Smooth muscle cell (in vitro differentiated cells): ENCODE results near the gene SRGAP3. TPM values are rescaled to one million over a fixed set of nuclear protein-coding genes. Genes with fewer than 3 reads are reported as not detected.
A peak's percentile ranks its signal among the peaks of the same experiment; 100 is the strongest.

Experiments
- DNase-seq: peaks from one replicate; lab custom pipeline; 2025; ENCODE audit not compliant: unreplicated experiment; lab: John Stamatoyannopoulos, UW
- H2AFZ ChIP-seq: fragments of 200-600 bp; sonication (generic); 2 replicates; pipeline ENCODE4 v1.6.0; 2016; ENCODE audit warnings: antibody characterized with exemption, low read depth, mild to moderate bottlenecking
- H3F3A ChIP-seq: fragments of 200-600 bp; sonication (generic); 2 replicates; pipeline ENCODE4 v1.6.0; 2017; ENCODE audit warnings: antibody characterized with exemption, low read depth
- H3K27ac ChIP-seq: fragments of 200-600 bp; sonication (generic); 2 replicates; pipeline ENCODE4 v1.5.1; 2016; ENCODE audit warnings: low read depth, mild to moderate bottlenecking
- H3K27me3 ChIP-seq: fragments of 200-600 bp; sonication (generic); 2 replicates; pipeline ENCODE4 v1.6.1; 2016; ENCODE audit warnings: low read depth, mild to moderate bottlenecking
- H3K36me3 ChIP-seq: fragments of 200-600 bp; sonication (generic); 2 replicates; pipeline ENCODE4 v1.5.1; 2016; ENCODE audit warnings: low read depth
- H3K4me1 ChIP-seq: fragments of 200-600 bp; sonication (generic); 2 replicates; pipeline ENCODE4 v1.5.1; 2016; ENCODE audit warnings: low read depth
- H3K4me2 ChIP-seq: fragments of 200-600 bp; sonication (generic); 2 replicates; pipeline ENCODE4 v1.6.0; 2016; ENCODE audit warnings: mild to moderate bottlenecking
- H3K4me3 ChIP-seq: fragments of 200-600 bp; sonication (generic); 2 replicates; pipeline ENCODE4 v1.5.1; 2016; ENCODE audit warnings: mild to moderate bottlenecking
- H3K79me2 ChIP-seq: fragments of 200-600 bp; sonication (generic); 2 replicates; pipeline ENCODE4 v1.6.0; 2016; ENCODE audit warnings: low read depth, mild to moderate bottlenecking
- H3K9ac ChIP-seq: fragments of 200-600 bp; sonication (generic); 2 replicates; pipeline ENCODE4 v1.6.0; 2016; ENCODE audit warnings: low read depth
- H3K9me3 ChIP-seq: fragments of 200-600 bp; sonication (generic); replicated peaks from 2 replicates; pipeline ENCODE4 v1.5.1; 2016; ENCODE audit warnings: low read depth
- H4K20me1 ChIP-seq: fragments of 200-600 bp; sonication (generic); 2 replicates; pipeline ENCODE4 v1.6.0; 2016; ENCODE audit warnings: low read depth
- WGBS: methylation state at CpG from one replicate; pipeline ENCODE4 v1.1.7; 2016; ENCODE audit warnings: low lambda C conversion rate; 5-methylcytosine and 5-hydroxymethylcytosine counted together
- polyA plus RNA-seq: library from polyadenylated mRNA; unstranded; fragments of >200 nt; fragmentation: Nextera tagmentation; extraction: Ambion mirVana; gene quantifications from 2 replicates; pipeline ENCODE4 v1.2.1, GENCODE V29; 2016
- total RNA-seq: library from RNA; depleted of rRNA; stranded (reverse); fragments of >200 nt; gene quantifications from 2 replicates; pipeline ENCODE4 v1.2.3, GENCODE V29; 2014
- TF ChIP-seq, protein P1 (sequence below): fragments of 200-600 bp; sonication (generic); IDR thresholded peaks from 2 replicates; pipeline ENCODE4 v1.5.1; 2017; ENCODE audit warnings: borderline replicate concordance, mild to moderate bottlenecking, antibody characterized with exemption; ENCODE audit not compliant: insufficient read depth, poor library complexity, severe bottlenecking

SRGAP3 gene
- total and polyA plus RNA-seq, 2 experiments from 2014 or later = 1.5 to 3.1 TPM

DNA sequence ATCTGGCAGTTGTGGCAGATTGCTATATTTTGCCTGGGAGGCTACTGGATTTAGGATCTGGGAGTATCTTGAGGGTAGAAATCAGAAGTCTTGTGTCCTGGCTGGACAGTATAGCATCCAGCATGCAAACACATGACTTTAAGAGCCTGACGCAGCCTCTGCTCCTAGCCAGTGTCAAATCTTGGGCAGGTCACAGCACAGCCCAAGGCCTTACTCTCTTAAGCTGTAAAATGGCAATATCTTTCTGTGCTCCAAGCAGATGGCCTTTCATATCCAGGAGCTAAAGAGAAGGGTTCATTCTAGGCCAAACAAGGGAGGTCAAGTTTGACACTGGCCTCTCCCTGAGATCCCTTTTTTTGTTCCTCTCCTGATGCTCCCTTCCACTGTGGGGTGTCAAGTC is 266.4 kb downstream of the SRGAP3 start:
- Histone ChIP-seq H3K4me2 (peak overlapping the region; percentile 64), H3K9ac (peak overlapping the region; percentile 64), H3K27me3 (no peaks in the 10 kb centered on the region), H3K4me1 (peaks cover 3% of the 10 kb centered on the region), H3K9me3 (no peaks in the 10 kb centered on the region), H3K79me2 (no peaks in the 10 kb centered on the region), H4K20me1 (no peaks in the 10 kb centered on the region), H3K36me3 (no peaks in the 10 kb centered on the region), H3K4me3 (no peak overlapping the region), H3F3A (peaks cover 6% of the 10 kb centered on the region), H3K27ac (peak overlapping the region; percentile 85), H2AFZ (peak overlapping the region; percentile 69)
- TF ChIP-seq, protein P1, sequence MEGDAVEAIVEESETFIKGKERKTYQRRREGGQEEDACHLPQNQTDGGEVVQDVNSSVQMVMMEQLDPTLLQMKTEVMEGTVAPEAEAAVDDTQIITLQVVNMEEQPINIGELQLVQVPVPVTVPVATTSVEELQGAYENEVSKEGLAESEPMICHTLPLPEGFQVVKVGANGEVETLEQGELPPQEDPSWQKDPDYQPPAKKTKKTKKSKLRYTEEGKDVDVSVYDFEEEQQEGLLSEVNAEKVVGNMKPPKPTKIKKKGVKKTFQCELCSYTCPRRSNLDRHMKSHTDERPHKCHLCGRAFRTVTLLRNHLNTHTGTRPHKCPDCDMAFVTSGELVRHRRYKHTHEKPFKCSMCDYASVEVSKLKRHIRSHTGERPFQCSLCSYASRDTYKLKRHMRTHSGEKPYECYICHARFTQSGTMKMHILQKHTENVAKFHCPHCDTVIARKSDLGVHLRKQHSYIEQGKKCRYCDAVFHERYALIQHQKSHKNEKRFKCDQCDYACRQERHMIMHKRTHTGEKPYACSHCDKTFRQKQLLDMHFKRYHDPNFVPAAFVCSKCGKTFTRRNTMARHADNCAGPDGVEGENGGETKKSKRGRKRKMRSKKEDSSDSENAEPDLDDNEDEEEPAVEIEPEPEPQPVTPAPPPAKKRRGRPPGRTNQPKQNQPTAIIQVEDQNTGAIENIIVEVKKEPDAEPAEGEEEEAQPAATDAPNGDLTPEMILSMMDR = no peak
- 57% methylated on average over 1 of the region's 1 CpG for WGBS
- no peak for DNase-seq

DNA sequence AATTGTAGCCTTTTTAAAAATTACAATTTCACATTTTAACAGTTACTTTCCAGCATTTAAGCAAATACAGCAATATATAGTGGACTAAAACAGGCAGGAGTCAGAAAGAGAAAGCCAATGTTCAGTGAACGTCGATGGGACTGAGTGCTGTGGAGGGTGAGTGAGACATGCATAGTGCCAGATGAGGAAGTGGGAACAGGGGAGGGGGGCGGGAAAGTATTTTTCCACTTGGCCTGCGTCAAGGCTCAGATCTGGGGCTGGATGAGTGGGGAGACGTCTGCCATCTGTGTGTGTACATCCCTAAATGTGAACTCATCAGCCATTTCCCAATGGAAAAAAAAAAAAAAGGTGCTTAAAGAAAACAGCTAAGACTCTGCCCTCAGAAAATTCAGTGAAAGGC is 266.9 kb downstream of the SRGAP3 start:
- H3K79me2 ChIP-seq = no peaks in the 10 kb centered on the region
- H3K27ac ChIP-seq = peak overlapping the region; percentile 85
- WGBS = 25% methylated on average over 5 of the region's 5 CpGs
- TF ChIP-seq, protein P1 = no peak
- DNase-seq = no peak
- no peaks in the 10 kb centered on the region for H4K20me1 ChIP-seq
- H3K9me3 ChIP-seq = no peaks in the 10 kb centered on the region
- no peak overlapping the region for H3K4me3 ChIP-seq
- no peaks in the 10 kb centered on the region for H3K27me3 ChIP-seq
- peaks cover 6% of the 10 kb centered on the region for H3F3A ChIP-seq
- H2AFZ ChIP-seq = peak overlapping the region; percentile 69
- H3K4me2 ChIP-seq = peak overlapping the region; percentile 64
- H3K36me3 ChIP-seq = no peaks in the 10 kb centered on the region
- H3K9ac ChIP-seq = peak overlapping the region; percentile 64
- peaks cover 3% of the 10 kb centered on the region for H3K4me1 ChIP-seq

DNA sequence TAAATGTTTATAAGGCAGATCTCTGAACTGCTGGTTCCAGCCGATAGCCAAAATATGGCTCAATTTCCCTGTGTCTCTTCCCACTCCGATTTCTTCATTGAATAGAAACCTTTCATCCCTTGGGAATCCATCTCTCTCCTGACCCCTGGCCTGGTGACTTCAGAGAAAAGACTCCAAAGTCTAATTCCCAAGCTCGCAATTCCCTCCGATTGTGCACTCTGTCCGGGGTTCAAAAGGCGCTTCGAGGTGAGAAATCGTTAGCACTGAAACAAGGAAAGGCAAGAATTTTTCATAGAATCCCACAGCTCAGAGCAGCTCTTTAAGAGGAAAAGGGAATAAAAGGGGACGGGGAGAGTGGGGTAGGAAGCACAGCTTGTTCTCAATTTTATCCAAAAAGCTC is 267.7 kb downstream of the SRGAP3 start:
- Histone ChIP-seq H3K4me2 (no peak overlapping the region), H3K4me3 (no peak overlapping the region), H3K4me1 (peaks cover 3% of the 10 kb centered on the region), H3K9ac (no peak overlapping the region), H4K20me1 (no peaks in the 10 kb centered on the region), H3K9me3 (no peaks in the 10 kb centered on the region), H3K36me3 (no peaks in the 10 kb centered on the region), H3K27me3 (no peaks in the 10 kb centered on the region), H2AFZ (no peak overlapping the region), H3F3A (peaks cover 6% of the 10 kb centered on the region), H3K79me2 (no peaks in the 10 kb centered on the region), H3K27ac (peak overlapping the region; percentile 58)
- no peak for DNase-seq
- 94% methylated on average over 9 of the region's 9 CpGs for WGBS
- TF ChIP-seq, protein P1 = no peak

DNA sequence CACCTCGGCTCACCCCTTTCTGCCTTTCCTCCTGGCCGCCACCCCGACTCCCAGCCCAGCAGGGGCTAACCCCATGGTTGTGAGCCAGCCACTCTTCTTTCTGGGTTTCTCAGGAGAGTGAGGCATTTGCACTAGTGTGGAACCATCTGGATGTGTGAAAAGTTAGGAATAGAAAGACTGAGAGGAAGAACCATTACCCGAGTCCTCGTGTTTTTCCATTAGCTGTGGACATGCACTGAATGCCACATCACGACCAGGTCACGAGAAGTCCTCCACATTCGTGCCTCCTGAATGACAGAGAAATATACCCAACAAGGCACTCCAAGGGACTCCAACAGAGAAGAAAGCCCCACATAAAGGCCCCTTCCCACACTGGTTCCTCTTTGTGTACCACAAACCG is 268.1 kb downstream of the SRGAP3 start:
- Histone ChIP-seq H3K36me3 (no peaks in the 10 kb centered on the region), H3K27me3 (no peaks in the 10 kb centered on the region), H3F3A (peaks cover 6% of the 10 kb centered on the region), H3K9ac (no peak overlapping the region), H3K4me3 (no peak overlapping the region), H2AFZ (no peak overlapping the region), H3K4me1 (peaks cover 3% of the 10 kb centered on the region), H3K9me3 (no peaks in the 10 kb centered on the region), H4K20me1 (no peaks in the 10 kb centered on the region), H3K4me2 (no peak overlapping the region), H3K27ac (no peak overlapping the region), H3K79me2 (no peaks in the 10 kb centered on the region)
- no peak for DNase-seq
- WGBS = 98% methylated on average over 9 of the region's 9 CpGs
- TF ChIP-seq, protein P1 = no peak
